CD4-positive, alpha-beta T cell treated with Interleukin-15 for 1 hour (primary cell): ENCODE results near the gene HYAL3.
"Not testable (repeated sequence)": the region's sequence is repeated elsewhere in the genome, so short reads cannot be mapped to it uniquely, and the experiment has no call there.

Experiments
- DNase-seq: peaks from one replicate; pipeline ENCODE4 v3.0.0-alpha.2; 2020

The HYAL3 gene

GRCh38 chr3:50254577-50255250 lies 44.5 kb downstream of the HYAL3 start:
- DNase-seq: peak; percentile 70

- DNase-seq: no peak
Measured at GRCh38 chr3:50251220-50251619, 48.0 kb downstream of the HYAL3 start.

GRCh38 chr3:50250514-50250913 lies 48.7 kb downstream of the HYAL3 start:
- DNase-seq: no peak

GRCh38 chr3:50249457-50249856 lies 49.7 kb downstream of the HYAL3 start:
- no peak for DNase-seq

- DNase-seq: no peak
Measured at GRCh38 chr3:50248387-50248786, 50.8 kb downstream of the HYAL3 start.

- peak; percentile 83 for DNase-seq
Measured at GRCh38 chr3:50246517-50246954, 52.7 kb downstream of the HYAL3 start.

GRCh38 chr3:50245831-50246516 lies 53.2 kb downstream of the HYAL3 start:
- DNase-seq: peak; percentile 90

GRCh38 chr3:50245251-50245745 lies 53.9 kb downstream of the HYAL3 start:
- no peak for DNase-seq

- not testable (repeated sequence) for DNase-seq
Measured at GRCh38 chr3:50244813-50245212, 54.4 kb downstream of the HYAL3 start.

- no peak for DNase-seq
Measured at GRCh38 chr3:50243543-50243895, 55.7 kb downstream of the HYAL3 start.

- DNase-seq: peak; percentile 85
Measured at GRCh38 chr3:50242851-50243542, 56.2 kb downstream of the HYAL3 start.
